Sigmoid colon (tissue), 4 donors: ENCODE measurements around the gene ERBB2.

Experiments
- EP300 ChIP-seq, 4 donors: sonication (generic); formaldehyde crosslinking; IDR thresholded peaks; one replicate each; pipeline ENCODE4 v1.6.1; 2017; ENCODE audit warnings: antibody characterized with exemption in 4 of 4
- TF ChIP-seq, protein P1 (sequence below), 4 experiments: fragments of 450-650 bp in 3 of 4; fragments of 200-600 bp in 1 of 4; IDR thresholded peaks; one replicate each; pipeline ENCODE4 v1.5.1; 2016 to 2019; ENCODE audit warnings: antibody characterized with exemption in 4 of 4, mild to moderate bottlenecking in 3 of 4, moderate library complexity in 2 of 4

DNA sequence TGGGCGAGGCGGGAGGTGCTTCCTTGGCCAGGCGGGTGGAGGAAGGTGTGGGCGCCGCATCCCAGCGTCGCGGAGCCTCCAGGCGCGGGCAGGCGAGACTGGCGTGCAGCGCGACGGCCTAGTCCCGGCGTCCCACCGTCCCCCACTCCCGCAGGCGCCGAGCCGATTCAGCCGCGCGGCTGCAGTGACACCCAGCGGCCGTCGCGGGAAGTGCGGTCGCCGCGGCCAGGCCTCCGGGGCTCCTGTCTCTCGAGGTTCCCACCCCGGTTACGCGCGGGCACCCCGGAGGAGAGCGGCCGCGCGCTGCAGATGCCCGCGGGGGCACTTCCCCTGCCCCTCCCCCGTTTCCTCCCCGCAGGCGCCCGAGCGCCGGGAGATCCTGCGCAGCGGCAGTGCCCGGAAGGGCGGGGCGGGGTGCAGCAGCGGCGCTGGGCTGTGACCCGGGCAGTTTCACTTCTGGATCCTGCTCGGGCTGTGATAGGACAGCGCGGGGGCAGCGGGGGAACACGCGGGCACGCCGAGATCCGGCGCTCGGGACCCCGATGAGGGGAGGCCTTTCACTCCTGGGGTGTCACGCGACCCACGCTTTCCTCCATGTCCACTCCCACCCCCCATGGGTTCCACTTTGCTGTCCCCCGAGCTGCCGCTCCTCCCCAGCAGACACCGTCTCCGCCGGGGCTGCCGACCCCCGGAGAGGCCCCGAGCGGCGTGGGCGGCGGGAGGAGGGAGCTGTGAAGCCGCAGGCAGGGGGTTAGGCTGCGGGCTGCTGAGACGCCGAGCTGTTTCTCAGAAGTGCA is 54.5 kb downstream of the ERBB2 start:
- TF ChIP-seq EP300 (IDR thresholded peaks at IDR 0.05) = no peak
- TF ChIP-seq, protein P1, sequence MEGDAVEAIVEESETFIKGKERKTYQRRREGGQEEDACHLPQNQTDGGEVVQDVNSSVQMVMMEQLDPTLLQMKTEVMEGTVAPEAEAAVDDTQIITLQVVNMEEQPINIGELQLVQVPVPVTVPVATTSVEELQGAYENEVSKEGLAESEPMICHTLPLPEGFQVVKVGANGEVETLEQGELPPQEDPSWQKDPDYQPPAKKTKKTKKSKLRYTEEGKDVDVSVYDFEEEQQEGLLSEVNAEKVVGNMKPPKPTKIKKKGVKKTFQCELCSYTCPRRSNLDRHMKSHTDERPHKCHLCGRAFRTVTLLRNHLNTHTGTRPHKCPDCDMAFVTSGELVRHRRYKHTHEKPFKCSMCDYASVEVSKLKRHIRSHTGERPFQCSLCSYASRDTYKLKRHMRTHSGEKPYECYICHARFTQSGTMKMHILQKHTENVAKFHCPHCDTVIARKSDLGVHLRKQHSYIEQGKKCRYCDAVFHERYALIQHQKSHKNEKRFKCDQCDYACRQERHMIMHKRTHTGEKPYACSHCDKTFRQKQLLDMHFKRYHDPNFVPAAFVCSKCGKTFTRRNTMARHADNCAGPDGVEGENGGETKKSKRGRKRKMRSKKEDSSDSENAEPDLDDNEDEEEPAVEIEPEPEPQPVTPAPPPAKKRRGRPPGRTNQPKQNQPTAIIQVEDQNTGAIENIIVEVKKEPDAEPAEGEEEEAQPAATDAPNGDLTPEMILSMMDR (IDR thresholded peaks at IDR 0.05) = peak; percentile 93 to 99 (median 96)
